ENCODE measurements around the gene HOTAIR.

The HOTAIR gene

DNA sequence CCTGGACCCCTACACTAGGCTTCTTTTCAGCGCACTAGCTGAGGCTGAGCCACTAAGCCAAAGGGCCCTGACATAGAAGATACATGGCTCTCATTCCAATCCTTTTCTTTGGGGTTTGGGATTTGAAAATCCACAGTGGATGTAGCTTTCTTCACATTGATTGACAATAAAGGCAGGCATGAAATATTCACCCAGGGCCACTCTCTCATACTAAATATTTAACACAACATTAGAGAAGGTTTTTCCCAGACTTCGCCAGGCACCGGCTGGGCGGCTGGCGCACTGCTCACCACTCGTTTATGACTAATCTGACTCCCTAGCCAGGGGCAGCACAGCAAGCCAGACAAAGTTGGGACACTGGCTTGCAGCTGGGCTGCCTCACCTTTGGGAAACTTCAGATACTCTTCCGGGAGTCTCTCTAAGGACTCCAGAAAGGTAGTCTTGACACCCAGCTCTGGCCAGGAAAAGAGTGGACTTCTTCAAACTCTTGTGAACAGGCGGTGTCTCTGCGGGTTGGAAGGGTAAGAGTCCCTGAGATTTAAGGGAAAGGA is 2.5 kb downstream of the HOTAIR start:
- no peak for DNase-seq

DNA sequence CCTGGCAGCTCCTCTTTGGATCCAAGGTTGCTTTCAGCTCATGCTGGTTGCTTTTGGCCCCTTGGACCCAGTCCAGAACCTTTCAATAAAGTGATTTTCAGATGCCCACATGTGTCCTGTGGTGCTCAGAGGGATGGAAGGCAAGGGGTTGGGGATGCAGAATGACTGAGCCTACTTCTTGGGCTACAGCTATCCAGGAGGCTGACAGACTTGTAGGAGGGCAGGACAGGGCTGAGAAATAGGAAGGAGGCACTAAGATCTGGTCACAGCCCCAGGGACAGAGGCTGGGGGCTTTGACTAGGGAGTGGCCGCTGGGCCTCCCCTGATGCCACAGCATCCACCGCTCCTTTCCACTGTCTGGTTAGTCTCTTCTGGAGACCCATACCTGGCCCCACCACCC is 3.1 kb downstream of the HOTAIR start:
- DNase-seq: no peak

DNA sequence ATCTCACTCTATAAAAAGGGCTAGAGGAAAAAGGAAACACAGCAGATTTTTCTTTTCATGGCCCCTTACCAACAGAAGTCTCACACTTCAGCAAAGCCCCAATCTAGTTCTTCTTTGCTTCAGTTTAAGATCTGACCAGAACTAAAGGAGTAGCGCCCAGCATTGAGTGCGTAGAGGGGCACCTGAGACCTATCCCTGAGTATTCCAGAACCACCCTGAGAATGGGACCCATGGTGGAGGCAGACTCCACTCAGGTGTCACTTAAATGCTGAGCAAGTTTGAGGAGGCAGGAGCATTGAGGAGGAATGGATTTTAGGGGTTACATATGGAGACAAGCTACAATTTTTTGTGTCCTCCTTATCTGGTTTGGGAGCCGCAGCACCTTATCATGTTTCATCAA is 3.6 kb downstream of the HOTAIR start:
- no peak for DNase-seq

DNA sequence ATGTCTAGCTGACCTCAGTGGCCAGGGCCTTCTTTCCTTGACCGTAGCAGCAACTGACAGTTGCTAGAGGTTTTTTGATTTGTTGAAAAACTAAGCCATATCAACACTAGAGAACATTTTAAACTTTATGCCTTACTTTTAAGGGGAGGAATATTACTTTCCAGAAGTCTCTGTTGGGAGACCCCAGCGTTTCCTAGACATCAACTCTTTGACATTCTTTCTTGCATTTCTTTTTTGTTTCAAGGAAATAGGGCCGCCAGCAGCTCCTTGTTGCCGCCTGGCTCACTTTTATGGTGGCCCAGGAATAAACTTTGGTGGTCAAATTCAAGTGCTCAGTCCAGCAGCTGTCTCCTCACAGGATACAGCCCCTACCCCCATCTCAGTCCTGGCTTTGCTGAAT is 4.3 kb downstream of the HOTAIR start:
- DNase-seq: no peak

DNA sequence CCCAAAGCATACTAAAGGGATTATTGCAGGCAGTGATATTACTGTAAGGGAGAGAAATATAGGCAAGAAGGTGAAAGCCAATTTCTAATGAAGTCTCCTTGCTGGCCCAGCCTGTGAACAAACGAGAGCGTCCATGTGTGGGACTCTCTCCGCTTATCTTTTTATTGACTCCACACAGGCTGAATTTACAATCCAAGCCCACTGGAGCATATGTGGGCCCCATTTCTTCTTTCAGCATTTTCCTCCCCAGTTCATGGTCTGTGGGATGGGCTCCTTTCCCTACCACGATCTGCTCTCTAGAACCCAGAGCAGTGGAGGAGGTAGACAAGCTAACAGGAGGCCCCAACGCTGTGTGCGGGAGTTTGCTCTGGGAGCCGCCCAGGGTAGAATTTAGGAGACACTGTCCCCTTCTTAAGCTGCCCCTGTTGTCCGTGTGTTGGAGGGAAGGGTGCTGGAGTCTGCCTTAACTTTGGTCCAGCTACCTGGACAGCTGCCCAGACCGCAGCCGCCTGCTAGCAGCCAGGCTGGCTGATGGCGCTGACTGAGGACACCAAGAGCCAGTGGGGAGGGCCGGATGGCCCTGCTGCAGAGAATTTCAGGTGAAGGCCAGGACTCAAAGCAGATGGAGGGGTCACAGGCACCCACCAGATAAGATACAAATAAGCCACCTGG is 5.0 kb downstream of the HOTAIR start:
- DNase-seq: no peak

DNA sequence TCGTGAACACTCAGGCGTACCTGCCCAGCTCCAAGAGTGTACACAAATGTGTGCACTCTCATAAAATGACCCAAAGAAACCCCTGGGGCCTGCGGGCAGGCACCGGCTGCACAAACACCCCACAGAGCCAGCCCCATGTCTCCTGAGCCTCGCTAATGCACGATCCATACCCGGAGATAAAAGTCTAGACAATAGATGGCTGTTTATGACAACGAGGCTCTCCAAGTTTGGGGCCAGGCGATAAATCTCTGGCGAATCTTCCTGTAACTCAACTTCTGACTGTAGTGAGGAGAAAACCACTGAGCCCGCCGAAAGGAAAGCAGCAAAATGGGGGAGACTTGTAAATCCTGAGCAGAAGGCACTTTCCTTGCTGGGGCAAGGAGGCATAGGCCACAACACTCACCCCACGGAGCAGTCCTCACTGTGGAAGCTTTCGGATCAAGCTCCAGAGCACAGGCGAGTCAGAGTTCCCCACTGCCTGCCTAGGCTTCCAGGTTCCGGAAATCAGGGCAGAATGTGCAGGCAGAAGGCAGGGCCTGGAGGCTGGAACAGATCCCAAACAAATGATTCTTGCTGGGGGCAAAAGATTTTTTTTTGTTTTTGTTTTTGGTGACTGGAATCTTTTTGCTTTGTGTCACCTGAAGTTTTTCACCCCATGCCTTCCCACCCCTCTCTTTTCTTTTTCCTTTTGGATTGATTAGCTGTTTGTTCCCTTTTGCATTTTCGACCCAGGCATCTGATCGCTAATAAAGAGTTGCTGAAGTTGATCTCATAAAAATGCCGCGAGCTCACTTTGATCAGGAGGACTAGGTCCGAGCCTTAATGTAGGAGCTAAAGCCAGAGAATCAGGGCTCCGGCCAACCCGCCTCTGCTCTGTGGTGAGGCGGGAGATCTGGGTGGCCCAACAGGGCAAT is 6.3 kb downstream of the HOTAIR start:
- no peak for DNase-seq

DNA sequence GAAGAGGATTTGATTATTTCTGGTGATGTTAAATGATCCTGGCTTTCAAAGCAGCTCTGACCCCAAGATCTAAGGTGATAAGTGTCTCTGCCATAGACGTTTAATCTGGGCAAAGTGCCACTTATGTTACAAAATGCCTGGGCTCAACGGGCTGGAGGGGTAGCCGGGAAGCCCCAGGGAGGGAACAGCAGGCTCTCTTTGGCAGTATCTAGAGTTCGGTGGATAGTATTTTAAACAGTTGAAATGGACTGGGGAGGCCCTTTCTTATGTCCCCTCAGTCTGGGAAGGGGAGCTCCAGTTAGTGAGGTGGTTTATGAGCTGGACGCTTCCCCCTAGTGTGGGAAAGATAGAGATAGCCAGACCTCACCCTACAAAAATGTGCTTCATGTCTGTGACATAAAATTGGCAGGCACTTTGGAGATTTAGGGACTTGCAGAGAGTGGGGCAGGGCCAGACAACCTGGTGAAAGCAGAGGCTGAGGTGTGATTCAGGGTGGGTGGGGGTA is 7.3 kb downstream of the HOTAIR start:
- DNase-seq: no peak

DNA sequence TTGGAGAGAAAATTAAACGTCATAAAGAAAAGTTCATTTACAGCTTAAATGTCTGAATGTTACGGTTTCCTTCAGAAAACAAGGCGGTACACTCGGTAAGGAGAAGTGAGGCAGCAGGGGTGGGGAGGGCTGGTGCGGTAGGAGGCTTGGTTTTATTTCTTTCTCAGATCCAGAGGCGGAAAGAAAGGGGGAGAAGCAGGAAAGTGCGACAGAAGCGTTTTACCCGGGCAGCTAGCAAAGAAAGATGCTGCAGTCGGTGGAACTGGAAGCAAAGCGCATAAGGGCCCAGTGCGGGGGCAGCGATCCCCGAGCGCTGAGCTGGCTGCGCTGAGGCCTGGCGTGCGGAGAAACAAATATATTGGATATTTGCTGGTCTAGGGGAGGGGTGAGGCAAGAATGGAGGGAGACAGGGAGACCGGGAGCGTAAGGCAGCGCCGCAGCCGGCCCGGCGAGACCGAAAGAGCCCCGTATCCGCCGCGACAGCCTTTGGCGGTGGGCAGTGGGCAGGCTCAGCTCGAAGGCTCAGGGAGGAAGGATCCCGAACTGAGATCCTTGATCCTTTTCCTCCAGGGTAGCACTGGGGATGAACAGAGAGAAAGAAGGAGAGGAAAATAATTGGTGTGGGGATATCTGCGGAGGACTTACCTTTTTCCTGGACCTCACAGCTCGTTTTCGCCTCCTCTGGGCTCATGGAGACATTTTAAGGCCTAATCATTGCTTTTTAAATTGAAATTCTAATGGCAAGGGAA is 8.2 kb downstream of the HOTAIR start:
- DNase-seq: no peak

DNA sequence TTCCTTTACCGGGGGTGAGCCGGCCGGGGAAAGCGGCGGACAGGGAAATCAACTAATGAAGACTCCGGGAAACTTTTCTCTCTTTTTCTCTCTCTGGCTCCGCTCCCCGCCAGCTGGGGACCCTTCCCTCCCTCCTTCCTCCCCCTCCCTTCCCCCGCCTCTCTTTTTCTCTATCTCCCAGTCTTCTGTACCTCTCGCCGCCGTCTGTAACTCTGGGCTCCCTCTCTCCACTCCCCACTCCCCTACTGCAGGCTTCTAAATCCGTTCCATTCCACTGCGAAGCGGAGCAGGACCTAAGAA is 8.7 kb downstream of the HOTAIR start:
- DNase-seq: no peak

DNA sequence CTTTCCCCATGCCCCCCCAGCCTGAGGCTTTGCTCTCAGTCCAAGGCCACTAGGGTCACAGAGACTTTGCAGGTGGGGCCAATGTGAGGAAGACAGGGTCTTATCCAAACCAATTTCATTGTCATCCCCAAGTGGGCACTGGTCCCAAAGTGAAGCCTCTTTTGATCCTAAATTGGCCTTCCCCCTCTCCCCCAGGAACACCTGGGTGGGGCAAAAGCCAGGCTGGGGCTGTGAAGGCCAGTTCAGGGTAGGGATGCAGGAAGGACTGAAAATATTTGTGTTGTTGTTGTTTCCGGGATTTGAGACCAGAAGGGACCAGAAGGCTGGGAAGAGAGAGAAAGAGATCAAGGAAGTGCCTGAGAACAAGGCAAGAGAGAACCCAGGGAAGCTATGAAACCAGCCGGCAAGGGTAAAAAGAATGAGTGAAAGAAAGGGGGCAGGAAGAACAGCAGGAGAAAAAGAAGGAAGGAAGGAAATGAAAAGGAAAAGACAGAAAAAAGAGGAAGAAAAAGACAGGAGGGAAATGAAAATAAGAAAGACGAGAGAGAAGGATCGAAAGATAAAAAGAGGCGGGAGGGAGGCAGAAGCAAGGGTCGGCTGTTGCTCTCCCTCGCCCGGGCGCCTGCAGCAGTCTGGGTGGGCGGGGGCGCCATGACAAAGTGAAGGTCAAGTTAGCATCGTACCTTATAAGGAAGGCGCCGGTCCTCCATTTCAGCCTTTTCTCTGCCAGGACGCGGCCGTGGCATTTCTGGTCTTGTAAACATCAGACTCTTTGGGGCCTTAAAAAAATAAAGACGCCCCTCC is 9.3 kb downstream of the HOTAIR start:
- DNase-seq: no peak

DNA sequence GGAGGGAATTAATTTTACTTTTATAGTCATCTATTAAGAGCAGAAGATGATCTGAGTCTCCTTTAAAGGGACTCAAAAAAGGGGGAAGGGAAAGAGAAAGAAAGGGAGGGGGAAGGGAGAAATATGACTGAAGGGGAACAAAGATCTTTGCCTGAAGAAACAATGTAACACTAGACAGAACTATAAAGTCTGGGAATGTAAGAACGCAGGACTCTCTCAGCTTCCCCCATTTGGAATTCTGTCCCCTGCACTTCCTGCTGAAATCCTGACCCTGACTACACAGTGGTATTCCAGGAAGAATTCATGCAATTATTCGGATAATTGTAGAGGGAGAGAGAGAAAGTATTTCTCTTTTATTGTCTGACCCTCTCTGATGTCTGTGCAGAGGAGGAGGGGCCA is 10.4 kb downstream of the HOTAIR start:
- no peak for DNase-seq

DNA sequence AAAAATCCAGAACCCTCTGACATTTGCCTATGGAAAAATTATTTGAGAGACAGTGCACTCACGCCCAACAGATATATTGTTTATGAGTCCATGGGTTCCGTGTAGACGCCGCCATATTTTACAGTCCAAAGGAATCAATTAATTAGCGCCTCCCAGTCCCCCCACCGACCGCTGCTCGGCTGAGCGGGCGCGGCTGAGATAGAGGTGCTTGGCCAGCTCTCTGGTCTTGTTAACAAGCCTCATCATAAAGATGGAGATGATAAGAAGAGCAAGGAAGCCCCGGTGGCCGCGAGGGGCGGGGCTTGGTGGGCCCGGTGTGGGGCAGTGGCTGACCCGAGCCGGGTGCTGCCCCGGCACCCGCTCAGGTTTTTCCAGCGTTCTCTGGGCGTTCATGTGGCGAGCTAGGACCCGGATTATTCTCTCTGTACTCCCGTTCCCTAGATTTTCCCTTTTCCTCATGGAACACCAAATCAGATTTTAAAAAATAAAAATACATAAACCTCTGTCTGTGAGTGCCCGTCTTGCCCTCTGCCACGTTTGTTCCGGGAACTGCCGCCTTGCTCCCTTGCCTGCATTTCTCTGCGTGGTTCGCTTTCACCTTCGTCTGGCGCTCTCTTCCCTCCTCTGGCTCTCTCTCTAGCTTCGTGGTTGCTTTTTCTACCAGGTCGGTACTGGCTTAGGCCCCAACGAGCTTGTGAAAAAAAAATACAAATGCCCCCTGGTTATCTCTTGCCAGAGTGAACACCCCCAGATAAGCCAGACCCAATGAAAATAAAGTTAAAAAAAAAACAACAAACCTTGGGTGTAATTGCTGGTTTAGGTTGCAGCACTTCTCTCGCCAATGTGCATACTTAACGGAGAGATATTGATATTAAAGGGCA is 11.1 kb downstream of the HOTAIR start:
- DNase-seq: no peak

DNA sequence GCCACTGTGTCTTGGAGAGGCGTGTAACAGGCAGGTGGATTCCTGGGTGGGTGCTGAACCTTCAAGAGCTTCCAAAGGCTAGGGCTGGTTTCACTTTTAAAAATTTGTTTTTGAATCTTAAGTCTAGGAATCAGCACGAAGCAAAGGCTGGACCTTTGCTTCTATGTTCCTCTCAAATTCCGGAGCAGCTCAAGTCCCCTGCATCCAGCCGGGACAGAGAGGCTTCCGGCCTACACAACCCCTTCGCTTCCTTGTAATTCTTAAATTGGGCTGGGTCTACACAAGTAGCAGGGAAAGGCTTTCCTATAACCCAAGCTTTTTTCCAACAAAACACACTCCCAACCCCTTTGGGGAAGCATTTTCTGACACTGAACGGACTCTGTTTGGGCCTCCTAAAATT is 11.7 kb downstream of the HOTAIR start:
- no peak for DNase-seq

DNA sequence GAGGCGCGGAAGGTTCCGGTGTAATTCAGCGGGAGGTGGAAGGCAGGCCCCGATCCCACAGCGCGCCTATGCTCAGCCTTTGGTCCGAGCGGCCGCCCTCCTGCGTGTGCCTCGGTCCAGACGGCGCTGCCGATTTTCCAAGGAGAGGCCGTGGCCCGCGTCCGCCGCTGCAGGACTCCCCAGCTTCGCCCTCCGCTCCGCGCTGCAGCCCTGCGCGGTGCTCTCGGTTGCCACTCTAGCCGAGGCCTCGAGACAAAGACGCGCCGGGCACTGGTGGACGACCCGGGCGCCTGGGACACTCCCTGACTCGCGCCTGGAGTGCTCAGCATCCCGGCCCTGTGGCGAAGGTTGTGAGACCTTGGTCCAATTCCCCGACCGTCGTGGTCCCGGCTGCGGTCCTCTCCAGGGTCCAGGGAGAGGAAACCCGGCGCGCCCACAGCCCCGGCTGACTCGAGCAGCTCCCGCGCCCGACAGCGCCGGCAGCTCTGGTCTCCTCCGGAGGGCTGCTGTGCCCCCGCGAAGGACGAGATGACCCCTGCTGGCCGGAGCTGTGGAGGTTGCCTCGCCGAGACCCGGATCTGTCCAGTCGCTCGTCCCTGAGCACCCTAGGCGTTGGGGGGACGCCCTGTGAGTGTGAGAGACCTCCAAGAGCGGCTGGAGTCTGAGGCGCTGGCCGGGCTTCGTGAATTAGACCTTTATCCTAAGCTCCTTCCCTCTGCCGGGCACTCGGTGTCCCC is 13.6 kb downstream of the HOTAIR start:
- no peak for DNase-seq

DNA sequence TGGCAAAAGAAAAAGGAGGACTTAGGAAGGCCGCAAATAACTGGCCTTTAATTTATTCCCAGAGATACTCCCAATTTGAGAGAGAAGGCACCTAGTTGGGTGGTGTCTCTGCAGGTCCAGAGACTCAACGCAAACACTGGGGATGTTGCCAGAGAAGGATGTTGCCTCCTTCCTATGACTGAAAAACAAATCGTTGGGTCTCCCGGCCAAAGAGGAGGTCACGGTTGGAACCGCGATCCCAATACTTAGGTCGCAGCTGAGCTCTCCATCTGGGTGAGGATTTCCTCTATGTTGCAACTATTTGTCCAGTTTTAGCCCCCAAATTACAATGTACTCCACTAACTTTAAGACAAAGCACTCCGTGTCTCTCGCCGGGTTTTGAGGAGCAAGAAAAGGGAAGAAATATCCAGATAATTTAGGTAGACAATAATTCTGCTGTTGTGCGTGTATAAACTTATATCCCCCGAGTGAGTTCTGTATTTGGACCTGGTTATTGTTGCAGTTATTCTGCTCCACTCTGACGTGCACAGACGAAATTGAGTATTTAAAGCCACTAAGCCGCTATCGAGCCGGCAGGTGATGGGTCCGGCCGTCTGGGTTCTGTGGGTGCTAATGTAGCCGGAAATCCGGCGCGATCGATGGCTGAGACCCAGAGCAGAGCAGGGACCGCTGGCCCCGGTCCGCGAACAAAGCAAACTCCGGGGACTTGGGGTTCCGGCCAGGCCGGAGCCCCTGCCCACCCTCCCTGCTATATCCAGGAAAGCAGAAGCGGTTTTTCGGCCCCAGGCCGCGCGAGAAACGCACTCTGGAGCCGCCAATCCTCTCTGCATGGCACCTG is 14.3 kb downstream of the HOTAIR start:
- no peak for DNase-seq

DNA sequence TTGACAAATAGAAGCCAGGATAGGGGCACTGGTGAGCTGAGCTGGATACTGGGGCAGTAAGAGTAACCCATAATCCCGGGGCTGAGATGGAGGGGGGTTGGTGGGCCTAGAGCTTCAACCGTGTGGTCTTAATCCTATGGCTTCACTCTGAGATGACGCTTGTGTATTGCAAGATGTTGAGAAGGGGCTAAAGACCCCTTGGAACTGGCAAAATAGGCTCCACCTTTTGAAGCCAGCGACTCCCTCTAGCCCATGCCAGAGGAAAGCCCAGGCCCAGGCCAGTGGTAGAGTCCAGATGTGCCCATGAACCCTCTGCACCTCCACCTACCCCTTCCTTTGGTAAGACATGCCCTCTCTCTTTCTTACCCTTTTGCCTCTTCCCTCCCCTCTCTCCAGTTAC is 15.4 kb downstream of the HOTAIR start:
- no peak for DNase-seq

DNA sequence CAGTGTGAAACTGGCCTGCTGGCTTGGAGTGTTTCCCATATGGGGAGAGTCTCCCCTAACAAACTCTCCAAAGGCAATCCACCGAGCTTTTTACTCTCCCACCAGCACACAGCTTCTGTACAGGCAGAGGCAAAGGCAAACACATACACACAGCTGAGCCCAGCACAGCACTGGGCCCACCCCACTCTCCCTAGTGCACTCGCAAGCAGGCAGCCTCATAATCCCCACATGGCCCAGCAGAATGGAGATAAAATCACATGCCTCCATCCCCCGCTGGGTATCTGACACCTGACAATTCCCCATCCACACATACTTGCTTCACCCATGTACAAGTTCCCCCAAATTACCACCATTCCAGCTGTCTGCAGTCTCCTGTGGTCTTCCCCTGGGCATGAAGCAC is 16.6 kb downstream of the HOTAIR start:
- no peak for DNase-seq

DNA sequence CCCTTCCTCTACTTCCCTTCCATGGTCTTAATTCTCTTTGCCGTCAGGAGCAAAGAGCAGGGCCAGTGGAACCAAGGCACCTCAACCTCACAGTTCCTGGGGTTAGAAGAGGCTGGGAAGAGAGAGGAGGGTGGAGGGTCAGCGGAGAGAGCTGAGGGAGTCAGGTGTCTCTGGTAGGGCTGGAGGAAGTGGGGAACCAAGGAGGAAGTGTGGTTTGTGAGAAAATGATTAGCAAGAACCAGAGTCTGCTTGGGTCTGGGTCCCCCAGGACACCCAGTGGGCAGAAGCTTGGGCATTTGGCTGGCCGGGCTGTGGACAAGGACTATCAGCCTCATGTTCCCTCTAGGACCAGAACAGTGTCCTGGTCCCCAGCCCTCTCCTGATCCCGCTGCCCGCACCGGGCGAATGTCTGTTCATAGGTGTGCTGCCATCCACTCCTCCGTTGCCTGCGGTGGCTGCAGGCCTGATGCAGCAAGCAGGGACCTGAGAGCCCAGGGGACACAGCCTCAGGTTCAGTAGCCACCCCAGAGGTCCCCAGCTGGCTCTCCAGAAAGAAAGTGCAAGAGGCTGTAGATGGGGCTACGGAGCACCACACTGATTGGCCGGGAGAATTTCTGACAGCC is 17.7 kb downstream of the HOTAIR start:
- no peak for DNase-seq

DNA sequence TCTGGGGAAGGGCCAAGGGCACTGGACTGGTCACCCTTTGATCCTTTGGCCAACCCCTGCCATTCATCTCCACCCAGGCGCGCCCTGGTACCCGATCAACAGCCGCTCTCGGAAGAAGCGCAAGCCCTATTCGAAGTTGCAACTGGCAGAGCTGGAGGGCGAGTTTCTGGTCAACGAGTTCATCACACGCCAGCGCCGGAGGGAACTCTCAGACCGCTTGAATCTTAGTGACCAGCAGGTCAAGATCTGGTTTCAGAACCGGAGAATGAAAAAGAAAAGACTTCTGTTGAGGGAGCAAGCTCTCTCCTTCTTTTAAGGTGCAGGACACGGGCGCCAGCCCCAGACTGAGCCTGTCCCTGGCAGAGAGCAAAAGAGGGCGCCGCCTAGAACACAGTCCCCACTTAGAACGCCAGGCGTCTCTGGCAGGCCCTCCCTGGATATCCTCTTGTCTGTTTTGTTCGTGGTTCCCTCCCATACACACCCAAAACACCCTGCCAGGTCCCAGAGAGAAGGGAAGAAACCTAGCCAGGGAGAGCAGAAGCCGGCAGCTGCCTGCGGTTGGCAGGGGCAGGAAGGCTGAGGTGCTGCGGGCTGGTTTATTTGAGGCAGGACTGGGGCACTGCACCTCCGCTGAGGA is 18.4 kb downstream of the HOTAIR start:
- no peak for DNase-seq

Data from NCI-H446 (cell line).